ENCODE data around the gene COIL.

GRCh38 chr17:56994009-56994792 is 33.4 kb upstream of the COIL start:
- no peak for TF ChIP-seq REST (IDR thresholded peaks at IDR 0.05; ENCODE audit: low read depth)
- TF ChIP-seq POLR2A (IDR thresholded peaks at IDR 0.05; ENCODE audit: borderline replicate concordance, extremely low read depth, insufficient read depth, insufficient read length) = no peak
- TF ChIP-seq CTCF (IDR thresholded peaks at IDR 0.05 in 2 of 3, conservative IDR thresholded peaks at IDR 0.05 in 1 of 3; ENCODE audit: borderline replicate concordance in 1 of 3, insufficient read depth in 1 of 3, low read depth in 2 of 3, low read length in 2 of 3) = no peak
- no peak for TF ChIP-seq ATF3 (IDR thresholded peaks at IDR 0.05)
- TF ChIP-seq SIN3A (IDR thresholded peaks at IDR 0.05; ENCODE audit: low read depth) = no peak
- no peak for TF ChIP-seq CEBPB (IDR thresholded peaks at IDR 0.05; ENCODE audit: low read depth)
- TF ChIP-seq FOSL1 (IDR thresholded peaks at IDR 0.05; ENCODE audit: low read depth) = no peak
- no peak for TF ChIP-seq POLR2AphosphoS5 (IDR thresholded peaks at IDR 0.05; ENCODE audit: low read depth, low read length)
- no peak for TF ChIP-seq EZH2phosphoT487 (IDR thresholded peaks at IDR 0.05; ENCODE audit: borderline replicate concordance)
